ENCODE data around the gene C16orf74.
A peak's percentile ranks its signal among the peaks of the same experiment; 100 is the strongest.

Gene C16orf74

DNA sequence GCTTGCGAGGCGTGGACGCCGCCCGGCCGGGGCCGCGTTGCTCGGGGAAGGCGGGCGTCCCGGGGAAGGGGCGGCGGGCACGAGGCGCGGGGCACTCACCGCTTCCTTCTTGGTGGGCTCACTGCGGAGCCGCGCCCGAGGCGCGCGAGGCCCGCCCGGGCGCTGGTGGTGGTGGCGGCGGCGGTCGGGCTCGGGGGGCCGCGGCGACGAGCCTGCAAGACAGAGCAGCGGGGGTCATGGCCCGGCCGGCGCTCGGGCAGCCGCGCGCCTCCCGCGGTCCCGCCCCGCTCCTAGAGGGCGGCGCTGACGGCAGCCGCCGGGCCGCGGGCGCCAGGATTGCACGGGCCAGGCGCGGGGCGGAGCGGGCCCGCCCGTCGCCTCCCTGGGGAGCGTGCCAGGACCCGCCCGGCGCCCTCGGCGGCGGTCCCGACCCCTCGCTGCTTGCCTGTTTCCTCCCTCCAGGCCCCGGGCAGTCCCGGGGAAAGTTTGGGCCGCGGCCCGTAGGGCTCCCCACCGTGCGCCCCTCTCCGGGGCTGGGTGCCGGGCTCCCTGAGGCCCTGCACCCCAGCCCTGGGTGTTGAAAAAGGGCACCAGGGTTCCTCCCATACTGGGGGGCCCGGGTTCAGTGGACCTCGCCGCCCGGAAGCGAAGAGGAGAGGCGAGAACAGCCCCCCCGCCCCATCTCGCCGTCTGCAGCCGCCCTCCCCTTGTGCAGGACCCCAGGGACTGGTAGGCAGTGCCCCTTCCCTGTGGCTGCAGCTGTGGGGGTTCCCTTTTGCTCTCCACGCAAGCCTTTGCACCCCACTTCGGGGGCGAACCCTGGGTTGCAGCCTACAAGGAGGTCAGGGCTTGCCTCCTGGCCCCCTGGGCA is at the start of gene C16orf74:
Gene C16orf74 (minus strand): TSS at position 270 of the 871 bp plus-strand sequence. CDS start 15,879 bp downstream, outside the sequence.
- DNase-seq = peak; percentile 62

DNA sequence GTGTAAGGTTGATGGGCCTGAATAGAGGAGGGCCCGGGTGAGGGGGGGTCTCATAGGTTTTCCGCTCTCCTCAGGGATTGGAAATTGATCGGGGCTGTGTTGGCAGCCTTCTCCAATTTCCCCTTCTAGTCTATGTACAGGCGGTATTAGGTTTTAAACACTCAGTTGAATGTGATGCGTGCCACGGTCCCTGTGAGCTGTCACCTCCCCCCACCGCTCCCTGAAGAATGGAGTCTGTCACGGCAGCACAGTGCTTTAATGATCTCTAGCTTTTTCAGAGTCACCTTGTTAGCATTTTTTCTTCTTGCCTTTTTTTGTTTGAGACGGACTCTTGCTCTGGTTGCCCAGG is 49.4 kb upstream of the C16orf74 start:
- no peak for DNase-seq

DNA sequence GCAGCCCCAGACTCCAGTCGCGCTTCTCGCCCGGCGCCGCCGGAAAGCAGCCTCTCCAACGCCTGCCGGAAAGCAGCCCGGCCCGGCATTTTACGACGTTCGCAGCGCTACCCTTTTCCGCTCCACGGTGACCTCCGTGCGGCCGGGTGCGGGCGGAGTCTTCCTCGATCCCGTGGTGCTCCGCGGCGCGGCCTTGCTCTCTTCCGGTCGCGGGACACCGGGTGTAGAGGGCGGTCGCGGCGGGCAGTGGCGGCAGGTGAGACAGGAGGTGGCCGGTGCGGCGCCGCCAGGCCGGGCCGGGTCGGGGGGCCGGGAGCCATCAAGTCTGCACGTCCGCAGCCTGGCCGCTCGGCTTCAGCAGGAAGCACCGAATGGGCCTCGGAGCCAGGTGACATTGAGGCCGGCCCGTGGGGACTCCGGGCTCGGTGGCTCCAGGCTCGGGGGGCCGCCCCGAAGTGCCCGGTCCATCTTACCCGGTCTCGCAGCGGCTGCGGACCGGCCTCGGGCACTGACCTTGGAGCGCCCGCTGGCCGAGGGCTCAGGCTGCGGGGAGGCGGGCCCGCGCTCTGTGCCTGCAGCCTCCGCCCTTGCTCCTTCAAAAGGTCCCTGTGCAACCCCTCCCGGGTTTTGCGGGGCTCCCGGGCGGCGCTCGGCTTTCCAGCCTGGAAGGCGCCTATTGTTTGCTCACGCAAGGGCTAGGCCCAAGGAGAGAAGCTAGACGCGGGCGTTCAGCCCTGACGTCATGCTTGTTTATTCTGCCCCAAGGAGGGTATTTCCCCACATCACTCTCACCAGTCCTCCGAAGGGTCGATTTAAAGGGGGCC is 48.8 kb upstream of the C16orf74 start, which contains the start of the genes COX4I1 and EMC8:
Gene COX4I1 (plus strand): TSS at position 199 of the 824 bp plus-strand sequence. CDS start 1,511 bp downstream, outside the sequence.
Gene EMC8 (minus strand): TSS at position 48 of the 824 bp plus-strand sequence. CDS start 249 bp downstream, outside the sequence.
- peak; percentile 96 for DNase-seq

DNA sequence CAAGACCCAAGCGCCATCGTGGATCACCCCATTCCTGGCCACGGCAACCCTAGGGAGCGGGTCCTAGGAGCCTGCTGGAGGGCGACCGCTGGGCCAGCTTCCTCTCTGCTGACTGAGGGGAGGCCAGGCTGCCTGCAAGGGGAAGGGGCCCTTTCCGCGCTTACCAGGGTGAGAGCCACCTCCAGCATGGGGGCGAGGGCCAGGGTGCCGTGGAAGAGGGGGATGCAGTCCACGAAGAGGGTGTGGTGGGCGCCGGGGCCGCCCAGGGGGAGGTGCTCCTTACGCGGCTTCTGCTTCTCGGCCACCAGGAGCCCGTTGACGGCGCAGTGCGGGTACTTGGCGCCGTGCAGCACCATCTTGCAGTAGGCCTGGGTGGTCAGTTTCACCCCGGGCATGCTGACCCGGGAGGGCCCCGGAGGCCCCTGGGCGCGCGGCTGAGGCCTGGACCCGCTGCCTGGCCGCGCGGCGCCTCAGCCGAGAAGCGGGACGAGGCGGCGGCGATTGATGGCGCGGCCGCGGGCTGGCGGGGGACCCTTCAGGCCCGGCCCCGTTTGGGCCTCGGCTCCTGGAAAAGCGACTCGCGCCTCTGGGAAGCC is 48.1 kb upstream of the C16orf74 start:
- DNase-seq = no peak

DNA sequence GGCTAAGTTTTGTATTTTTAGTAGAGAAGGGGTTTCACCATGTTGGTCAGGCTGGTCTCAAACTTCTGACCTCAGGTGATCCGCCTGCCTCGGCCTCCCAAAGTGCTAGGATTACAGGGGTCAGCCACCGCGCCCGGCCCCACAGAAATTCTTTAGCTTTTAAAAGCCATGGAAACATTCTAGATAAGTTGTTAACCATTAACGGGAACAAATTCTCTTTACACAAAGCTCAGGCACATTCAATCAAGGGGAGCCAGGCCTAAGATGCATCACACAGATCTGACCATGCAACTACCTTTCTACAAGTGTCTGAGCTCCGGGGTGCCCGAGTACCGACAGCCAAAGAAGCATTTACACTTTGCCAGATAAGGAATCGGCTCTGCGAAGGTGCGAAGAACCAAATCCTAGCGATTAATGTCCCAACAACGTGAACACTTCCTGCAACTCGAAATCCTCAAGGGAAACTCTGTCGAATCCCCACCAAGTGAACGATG is 47.4 kb upstream of the C16orf74 start:
- DNase-seq = no peak

DNA sequence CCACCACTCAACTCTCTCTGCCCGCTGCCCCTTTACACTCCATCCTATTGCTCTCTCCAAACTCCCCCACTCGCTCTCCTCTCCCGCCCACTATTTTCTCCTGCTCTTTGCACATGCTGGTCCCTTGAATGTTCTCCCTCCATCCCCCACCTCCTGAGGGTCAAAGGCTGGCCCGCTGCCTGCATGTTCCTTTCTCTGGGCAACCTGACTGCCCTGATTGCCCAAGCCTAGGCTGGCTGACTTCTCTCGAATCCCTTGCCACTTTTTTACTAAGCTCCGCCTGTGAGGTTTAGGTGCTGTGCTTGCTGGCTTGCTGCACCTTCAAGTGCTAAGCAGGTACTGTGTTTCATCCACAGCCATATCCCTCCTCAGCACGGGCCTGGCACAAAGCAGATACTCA is 45.7 kb upstream of the C16orf74 start:
- no peak for DNase-seq

DNA sequence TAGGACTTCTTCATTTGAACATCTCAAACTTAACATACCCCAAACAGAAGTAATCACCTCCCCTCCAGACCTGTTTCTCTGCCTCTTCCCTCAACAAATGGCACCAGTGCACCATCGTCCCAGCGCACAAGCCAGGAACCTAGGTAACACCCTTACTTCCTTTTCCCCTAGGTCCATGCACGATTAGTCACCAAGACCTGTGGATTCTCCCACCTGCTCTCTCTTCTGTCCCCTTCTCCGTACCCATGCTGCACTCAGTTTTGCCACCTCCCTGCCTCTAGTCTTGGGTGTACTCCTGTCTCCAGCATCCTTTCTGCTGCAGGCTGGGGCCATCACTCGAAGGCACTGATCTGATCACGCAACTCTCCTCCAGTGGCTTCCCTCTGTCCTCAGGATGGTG is 45.3 kb upstream of the C16orf74 start:
- no peak for DNase-seq

DNA sequence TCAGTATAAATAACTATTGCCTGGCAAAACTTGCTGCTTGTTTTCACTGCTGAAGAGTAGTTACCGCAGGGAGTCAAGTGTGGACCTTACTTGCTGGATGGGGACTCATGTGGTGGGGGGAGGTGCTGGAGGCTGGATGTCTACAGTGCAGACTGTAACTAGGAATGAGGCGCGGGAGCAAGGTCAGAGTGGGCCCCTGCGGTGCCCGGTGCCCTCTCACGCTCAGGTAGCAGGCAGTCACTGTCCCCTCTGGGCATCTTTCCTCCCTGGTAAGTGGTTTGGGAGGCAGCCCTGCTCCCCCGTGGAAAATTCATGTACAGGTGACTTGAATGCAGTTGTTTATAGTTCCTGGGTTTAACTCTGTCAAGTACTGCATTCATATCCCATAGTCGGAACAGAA is 43.8 kb upstream of the C16orf74 start:
- no peak for DNase-seq

DNA sequence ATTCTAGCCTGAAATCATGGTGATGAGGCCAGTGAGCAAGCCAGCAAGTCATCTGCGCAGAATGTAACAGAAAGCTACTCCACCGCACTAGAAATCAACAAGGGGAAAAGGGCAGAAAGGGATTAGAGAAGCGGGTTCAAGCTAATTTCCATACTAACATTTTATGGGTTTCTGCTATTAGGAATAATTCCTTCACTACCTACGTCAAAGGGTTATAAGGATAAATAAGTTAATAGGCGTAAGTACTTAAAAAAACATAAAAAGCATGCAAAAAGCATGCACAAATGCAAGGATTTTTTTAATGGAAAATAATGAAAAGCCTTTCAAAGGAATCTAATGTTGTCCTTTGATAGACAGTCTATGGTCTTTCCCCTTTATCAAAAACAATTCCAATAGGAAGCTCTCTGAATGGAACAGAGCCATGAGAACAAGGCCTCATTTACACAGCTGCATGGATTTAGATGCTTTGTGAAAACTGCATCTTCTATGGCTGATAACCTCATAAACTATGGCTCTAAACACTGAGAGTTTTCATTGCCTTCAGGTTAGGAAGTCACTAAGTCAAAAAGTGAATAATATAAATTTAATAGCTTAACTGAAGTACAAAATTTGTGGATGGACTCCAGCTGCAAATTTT is 42.9 kb upstream of the C16orf74 start:
- DNase-seq = no peak

DNA sequence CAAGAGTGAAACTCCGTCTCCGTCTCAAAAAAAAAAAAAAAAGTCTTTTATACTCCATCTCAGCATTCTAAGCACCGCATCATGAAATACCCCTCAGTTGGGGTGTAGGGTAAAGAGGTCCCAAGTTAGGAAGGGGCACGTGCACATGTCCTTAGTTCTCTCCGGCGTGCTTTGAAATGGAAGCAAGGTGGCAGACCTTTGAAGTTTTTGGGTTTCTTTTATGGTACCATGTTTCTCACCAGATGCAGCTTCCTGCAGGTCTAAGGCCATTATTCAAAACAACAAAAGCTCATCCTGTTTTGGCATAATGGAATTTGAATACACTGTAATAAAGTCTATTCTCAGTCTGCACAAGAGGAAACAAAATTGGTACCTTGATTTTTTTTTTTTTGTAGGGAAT is 38.9 kb upstream of the C16orf74 start:
- no peak for DNase-seq

DNA sequence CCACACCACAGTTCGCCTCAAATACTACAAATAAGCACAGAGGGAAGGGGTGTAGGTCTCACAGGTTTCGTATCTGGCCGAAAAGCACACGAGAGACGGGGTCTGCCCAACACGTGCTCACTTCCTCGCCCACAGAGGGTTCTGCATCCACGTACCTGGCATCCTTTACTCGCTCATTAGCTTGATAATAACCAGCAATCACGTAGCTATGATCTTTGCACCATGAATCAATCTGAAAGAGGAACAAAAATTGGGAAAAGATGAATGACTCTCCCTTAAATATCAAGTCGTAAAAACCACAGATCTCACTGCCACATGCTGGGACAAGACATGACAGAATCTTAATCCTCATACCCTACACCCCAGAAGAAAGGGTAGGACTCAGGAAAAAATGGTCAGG is 37.9 kb upstream of the C16orf74 start:
- DNase-seq = no peak

DNA sequence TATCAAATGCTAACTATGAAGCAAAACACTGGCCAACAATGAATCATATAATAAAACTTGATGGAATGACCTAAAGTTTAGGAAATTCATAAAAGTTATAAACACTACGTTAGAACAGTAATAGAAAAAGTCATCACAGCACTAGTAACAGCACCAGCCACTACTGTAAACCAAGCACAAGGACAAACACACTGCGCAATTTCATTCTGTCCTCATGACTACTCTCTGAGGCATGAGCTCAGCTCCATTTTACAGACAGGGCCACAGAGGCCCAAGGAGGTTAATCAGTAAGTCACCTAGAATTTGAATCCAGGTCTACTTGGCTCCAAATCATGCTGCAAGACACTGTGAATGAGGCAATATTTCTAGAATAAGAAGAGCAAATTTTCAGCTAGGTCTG is 35.0 kb upstream of the C16orf74 start:
- no peak for DNase-seq

DNA sequence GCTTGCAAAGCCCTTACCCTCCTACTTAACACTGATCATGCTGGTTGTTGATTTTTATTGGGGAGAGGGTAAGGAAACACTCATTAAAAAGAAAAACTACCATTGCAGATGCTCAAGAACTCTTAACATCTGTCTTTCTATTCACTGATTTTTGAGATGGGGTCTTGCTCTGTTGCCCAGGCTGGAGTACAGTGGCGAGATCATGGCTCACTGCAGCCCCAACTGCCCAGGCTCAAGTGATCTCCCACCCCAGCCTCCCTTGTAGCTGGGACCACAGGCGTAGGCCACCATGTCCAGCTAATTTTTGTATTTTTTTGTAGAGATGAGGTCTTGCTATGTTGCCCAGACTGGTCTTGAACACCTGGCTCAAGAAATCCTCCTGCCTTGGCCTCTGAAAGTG is 33.9 kb upstream of the C16orf74 start:
- DNase-seq = no peak

DNA sequence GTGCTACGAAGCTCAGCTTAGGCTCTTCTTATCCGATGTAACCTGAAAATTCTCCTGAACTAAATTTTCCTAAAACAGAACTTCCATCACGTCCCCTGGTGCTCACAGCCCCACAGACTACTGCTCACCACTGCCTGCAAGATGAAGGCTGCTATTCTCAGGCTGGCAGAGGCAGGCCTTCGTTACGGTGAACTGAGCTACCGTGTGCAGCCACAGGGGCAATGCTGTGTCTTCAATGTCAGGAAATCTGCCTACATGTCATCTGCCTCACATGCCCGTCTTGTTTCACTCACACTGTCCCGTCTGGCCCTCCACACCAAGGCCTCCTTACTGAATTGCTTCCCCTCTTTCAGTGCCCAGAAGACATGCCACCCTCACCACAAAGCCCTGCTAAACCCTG is 32.5 kb upstream of the C16orf74 start:
- DNase-seq = no peak

DNA sequence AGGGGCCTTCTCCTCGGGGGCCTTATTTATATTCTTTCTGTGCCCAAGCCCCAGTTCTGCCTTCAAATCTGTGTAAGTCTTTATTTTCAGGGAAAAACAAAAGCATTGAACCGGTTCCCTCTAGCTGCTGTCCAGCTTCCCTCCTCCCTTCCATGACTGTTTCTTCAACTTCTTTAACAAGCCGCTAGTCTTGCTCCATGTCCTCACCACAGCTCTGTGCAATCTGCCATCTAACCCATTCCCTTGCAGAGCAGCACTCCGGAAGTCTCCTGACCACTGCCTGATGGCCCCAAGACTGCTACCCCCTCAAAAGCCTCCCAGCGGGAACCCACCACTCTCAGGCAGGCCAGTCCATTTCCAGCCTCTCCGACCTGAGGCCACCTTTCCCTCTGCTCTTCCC is 31.6 kb upstream of the C16orf74 start:
- DNase-seq = no peak

DNA sequence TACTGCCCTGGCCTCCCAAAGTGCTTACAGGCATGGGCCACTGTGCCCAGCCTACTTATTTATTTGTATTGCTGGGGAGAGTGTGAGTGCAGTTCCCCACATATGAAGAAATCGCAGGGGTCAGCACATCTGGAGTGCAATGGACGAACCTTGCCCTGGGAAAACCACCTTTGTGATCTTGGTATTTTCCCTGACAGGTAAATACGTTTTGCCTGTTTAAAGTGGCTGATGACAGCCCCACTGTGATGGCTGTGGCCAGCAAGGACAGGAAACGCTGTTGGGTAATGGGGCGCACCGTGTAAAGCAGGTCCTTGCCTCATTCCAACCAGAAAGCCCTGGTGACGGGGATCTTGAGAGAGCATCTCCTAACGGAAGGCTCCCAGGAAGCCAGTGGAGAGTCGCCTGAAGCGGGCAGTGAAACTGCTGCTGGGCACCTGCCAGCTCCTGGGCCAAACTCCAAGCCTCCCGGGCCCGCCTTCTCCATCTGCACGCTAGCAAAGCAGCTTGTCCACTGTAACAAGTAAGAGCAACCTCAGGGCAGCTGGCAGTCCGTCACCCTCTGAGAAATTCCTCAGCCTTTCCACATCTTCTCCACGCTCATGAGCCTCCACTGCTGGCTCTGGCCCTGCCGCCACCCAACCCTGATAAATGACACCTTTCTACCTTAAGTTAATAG is 30.9 kb upstream of the C16orf74 start:
- no peak for DNase-seq

DNA sequence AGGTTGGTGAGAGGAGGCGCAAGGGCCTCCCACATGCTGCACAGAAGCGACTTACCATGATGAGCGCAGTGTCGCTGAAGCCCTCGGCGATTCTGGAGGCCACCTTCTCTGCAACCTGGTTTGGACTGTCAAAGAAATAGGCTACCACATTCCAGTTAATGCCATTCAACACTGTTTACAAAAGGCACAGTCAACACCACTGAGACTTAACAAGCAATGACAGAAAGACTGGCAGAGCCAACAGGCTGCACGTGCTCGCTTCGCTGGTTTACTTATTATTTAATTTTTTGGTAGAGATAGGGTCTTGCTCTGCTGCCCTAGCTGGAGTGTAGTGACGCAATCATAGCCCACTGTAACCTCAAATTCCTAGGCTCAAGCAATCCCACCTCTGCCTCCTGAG is 30.3 kb upstream of the C16orf74 start:
- DNase-seq = no peak

DNA sequence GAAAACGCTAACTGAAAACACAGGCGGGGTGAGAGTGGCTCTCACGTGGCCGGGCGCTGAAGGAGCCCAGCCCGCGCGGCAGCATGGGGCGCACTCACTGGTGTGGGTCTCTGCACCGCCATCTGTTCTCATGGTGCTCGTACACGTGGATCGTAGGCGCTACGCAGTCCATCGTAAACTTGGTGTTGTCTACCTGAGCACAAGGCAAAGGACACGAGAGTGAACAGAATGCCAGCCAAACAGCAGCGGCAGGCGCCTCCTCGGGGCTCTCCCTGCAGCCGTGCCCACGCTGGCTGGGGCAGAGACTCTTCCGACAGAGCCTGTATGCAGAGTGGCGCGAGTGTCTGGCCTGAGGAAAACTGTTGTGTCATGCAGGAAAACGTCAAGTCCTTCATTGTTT is 29.4 kb upstream of the C16orf74 start:
- no peak for DNase-seq

DNA sequence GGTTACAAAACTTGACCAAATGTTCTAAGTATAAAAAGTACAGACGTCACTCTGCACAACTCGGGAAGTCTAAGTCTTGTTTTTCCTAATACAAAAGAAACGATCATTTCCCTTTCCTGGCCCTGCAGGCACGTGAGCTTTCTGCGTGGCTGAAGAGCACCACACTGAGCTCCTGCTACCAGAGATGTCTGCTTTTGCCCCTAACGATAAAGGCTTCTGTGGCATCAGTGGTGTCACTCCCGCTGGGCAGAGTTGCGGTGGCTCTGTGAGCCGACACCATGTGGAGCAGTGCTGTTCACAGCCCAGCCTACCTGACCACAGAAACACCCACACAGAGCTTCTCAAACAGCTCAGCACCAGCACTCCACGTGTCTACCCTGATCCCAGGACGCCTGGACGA is 28.0 kb upstream of the C16orf74 start:
- peak; percentile 64 for DNase-seq

DNA sequence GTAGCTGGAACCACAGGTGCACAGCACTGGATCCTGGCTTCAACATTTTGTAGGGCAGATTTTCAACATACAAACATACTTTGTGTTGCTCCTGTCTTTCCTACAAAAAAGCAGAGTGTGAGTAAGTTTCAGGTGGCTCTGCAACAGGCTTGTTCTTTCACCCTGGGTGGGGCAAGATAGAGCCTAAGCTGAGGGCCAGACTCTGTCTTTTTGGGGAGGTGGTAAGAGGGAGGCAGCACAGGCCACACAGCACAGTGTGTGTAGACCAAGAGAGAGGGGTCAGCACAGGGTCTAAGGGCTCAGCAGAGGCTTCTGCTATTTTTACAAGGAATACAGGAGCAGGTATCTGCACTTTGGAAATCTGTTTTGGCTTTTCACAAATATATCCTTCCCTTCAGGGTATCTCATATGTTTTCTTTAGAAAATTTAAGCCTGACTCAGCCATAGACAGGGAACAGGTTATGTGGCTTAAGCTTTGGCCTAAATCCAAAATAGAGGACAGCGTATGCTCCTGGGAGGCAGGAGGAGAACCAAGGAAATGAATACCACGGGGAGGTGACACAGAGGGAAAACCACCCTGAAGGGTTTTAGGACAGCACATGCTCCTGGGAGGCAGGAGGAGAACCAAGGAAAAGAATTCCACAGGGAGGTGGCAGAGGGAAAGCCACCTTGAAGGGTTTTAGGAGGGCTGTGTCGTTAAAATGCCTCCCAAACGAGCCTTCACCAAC is 26.9 kb upstream of the C16orf74 start:
- DNase-seq = no peak

DNA sequence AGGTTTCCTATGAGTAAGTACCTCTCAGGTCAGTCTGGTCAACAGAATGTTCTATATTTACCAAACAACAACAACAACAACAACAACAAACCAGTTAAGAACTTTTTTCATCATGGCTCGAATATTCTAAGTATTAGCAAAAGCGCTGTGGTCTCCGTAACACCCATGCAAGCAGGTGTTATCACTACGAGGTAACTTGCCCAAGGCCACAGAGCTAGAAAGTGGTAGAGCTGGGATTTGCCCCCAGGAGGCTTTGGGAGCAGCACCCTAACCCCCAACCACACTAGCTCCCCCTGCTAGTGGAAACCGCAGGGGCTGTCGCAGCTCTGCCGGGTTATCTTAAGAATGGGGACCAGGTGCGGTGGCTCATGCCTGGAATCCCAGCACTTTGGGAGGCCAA is 23.9 kb upstream of the C16orf74 start:
- DNase-seq = no peak

DNA sequence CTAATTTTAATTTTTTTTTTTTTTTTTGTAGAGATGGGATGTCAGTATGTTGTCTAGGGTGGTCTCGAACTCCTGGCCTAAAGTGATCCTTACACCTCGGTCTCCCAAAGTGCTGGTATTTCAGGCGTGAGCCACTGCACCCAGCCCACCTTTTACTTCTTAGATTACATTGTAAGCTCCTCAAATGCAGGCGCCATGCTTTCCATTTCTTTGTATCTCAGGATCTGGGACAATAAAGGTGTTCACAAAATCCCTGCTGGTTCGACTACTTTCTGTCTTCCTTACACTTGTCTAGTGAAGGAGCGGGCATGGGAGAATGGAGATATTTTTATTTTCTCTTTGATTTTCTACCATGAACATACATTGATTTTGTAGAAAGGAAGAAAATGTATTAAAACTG is 23.2 kb upstream of the C16orf74 start:
- DNase-seq = no peak
